ENCODE data around the gene SPATA31D4.

GRCh38 chr9:81981883-81982282 is 53.7 kb downstream of the SPATA31D4 start:
- no peak for TF ChIP-seq CTCF (IDR thresholded peaks at IDR 0.05)
- no peak for TF ChIP-seq POLR2A (IDR thresholded peaks at IDR 0.05)
